ENCODE results near the gene SNX25. TPM values are rescaled to one million over a fixed set of nuclear protein-coding genes. Genes with fewer than 3 reads are reported as not detected.

The SNX25 gene
- total and polyA plus RNA-seq, 2 experiments from 2014 or later, result 6.9 to 25.0 TPM

- H3K4me3 Mint-ChIP-seq, result no peak overlapping the region
- Histone ChIP-seq H3K79me2 (replicated peaks; ENCODE audit: insufficient read depth) (no peaks in the 10 kb centered on the region), H3K4me3 (no peak overlapping the region), H3F3A (replicated peaks; ENCODE audit: low read depth) (no peaks in the 10 kb centered on the region), H3K36me3 (ENCODE audit: insufficient read depth) (no peaks in the 10 kb centered on the region), H3K27me3 (ENCODE audit: insufficient read depth) (no peaks in the 10 kb centered on the region), H4K20me1 (replicated peaks; ENCODE audit: insufficient read depth) (no peaks in the 10 kb centered on the region), H3K4me2 (no peak overlapping the region), H3K4me1 (ENCODE audit: insufficient read depth) (0 out of 2 replicates have a peak, but pooled peaks cover 3% of the 10 kb centered on the region), H2AFZ (no peak overlapping the region), H3K27ac (ENCODE audit: low read depth) (no peak overlapping the region), H3K9me2 (ENCODE audit: insufficient read depth) (no peaks in the 10 kb centered on the region)
- no peak for ATAC-seq
- DNase-seq (ENCODE audit: low spot score), result no peak
- no peak for TF ChIP-seq ZNF462 (CRISPR knock-in tag; IDR thresholded peaks at IDR 0.05)
- no peak for TF ChIP-seq CTCF (conservative IDR thresholded peaks at IDR 0.05; ENCODE audit: low read depth in 2 of 2)
- no peak for TF ChIP-seq EZH2phosphoT487 (IDR thresholded peaks at IDR 0.05; ENCODE audit: unreplicated experiment)
- TF ChIP-seq ETS1 (IDR thresholded peaks at IDR 0.05), result no peak
- TF ChIP-seq JUNB (IDR thresholded peaks at IDR 0.05; ENCODE audit: unreplicated experiment), result no peak
- TF ChIP-seq ZNF114 (CRISPR knock-in tag; IDR thresholded peaks at IDR 0.05), result no peak
- TF ChIP-seq STAT1 (IDR thresholded peaks at IDR 0.05; ENCODE audit: unreplicated experiment), result no peak
- no peak for TF ChIP-seq NANOG (IDR thresholded peaks at IDR 0.05; ENCODE audit: borderline replicate concordance)
- TF ChIP-seq CREB1 (CRISPR knock-in tag; IDR thresholded peaks at IDR 0.05; ENCODE audit: low read depth), result no peak
- no peak for TF ChIP-seq REST (IDR thresholded peaks at IDR 0.05; ENCODE audit: unreplicated experiment)
- no peak for TF ChIP-seq EZH2 (IDR thresholded peaks at IDR 0.05; ENCODE audit: low read depth, unreplicated experiment)
- TF ChIP-seq POLR2AphosphoS5 (IDR thresholded peaks at IDR 0.05; ENCODE audit: low read depth), result no peak
- H3K27ac Mint-ChIP-seq, result no peak overlapping the region
- peaks cover 4% of the 10 kb centered on the region for H3K27me3 Mint-ChIP-seq (ENCODE audit: insufficient read depth, low read depth, poor library complexity)
- H3K4me1 Mint-ChIP-seq, result 0 out of 3 replicates have a peak, but pooled peaks cover 5% of the 10 kb centered on the region
- H3K36me3 Mint-ChIP-seq (ENCODE audit: low read depth), result peaks cover 10% of the 10 kb centered on the region
- peaks cover 9% of the 10 kb centered on the region; the same call in 2 of the 3 replicates for H3K9me3 Mint-ChIP-seq
Measured at GRCh38 chr4:185381288-185382196, 172.1 kb downstream of the SNX25 start.

All from GM23338 (cell line).